Stimulated activated CD4-positive, alpha-beta T cell treated with anti-CD3 and anti-CD28 coated beads, Interleukin-4, amount 100 ng/mL, for 48 hours (primary cell): ENCODE data around the gene MRPL36.

Experiments
- DNase-seq, 2 donors: peaks; one replicate each; pipeline ENCODE4 v3.0.0-alpha.2; 2020; ENCODE audit warnings: low read depth in 2 of 2

Gene MRPL36

GRCh38 chr5:1764606-1764960 lies 35.1 kb downstream of the MRPL36 start:
- DNase-seq, result no peak

GRCh38 chr5:1763960-1764605 lies 35.6 kb downstream of the MRPL36 start:
- no peak for DNase-seq

DNA sequence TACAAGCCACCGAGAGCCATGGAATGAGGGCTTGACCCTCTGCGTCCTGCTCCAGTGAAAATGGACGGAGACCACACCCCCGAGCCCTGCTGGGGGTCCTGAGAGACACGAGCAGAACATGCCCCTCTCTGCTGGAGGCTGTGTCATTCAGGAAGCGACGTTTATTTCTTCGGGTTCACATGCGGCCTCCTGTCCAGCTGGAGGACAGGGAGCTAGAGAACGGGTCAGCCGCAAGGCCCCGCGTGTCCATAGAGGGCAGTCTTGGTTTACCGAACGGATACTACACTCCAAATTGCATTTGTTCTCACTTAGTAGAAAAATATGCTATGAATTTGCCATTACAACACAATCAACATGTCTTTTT lies 36.1 kb downstream of the MRPL36 start:
- DNase-seq, result peak; percentile 11 to 13

DNA sequence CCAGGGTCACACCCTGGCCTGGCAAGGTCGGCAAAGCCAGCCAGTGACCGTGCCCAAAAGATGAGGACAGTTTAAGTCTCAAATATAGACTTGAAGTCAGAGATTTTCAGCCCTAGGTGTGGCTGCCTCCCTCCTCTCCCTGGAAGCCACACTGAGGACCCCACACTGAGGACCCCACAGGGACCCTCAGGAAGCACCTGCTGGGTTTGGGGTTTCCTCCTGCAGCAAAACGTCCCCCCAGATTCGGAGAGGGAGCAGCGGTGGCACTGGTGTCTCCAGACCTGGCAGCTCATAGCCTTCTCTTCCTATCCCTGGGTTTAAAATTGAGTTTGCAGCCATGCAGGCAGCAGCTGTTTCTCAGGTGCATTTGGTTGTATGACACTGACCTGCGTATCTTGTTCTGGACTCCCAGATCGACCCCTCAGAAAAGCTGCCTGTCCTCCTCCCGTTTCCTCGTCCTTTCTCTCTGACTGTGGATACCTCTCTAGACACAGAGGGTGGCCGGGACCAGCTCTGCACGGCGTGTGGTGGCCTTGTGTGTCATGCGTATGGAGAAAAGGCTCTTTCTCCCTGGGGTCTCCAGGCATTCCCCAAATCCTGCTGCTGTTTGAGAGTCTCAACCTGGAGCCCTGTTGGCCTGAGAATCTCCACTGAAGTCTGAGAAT lies 36.6 kb downstream of the MRPL36 start:
- no peak for DNase-seq

DNA sequence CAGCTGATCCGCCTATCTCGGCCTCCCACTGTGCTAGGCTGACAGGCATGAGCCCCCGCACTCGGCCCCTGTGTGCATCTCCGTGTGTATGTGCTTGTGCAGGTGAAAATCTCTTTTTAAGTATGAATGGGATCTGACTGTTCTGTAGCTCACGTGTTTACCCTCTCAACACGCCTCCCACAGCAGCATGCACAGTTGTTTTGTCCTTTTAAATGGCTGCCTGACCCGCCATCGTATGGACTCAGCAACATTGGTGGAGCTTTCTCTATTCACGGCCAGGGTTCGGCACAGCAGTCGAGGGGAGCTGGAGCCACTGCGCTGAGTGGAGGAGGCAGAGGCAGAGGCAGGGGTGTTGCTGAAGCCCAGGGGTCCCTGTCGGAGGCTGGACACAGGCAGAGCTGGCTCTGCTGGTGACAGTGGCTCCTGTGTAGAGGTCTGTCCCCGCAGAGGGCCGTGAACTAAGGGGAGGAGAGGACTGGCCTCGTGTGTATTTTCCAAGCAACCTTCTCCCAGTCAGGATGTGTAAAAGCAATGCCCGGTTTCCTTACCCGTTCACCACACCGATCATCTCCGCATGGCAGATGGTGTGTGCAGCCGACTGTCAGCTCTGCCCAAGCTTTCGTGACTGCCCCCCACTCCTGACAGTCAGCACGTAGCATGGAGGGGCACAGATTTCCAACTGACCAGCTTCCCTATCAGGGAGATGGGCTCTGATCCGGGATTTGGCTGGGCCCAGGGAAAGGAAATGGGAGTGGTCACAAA lies 37.3 kb downstream of the MRPL36 start:
- no peak for DNase-seq

DNA sequence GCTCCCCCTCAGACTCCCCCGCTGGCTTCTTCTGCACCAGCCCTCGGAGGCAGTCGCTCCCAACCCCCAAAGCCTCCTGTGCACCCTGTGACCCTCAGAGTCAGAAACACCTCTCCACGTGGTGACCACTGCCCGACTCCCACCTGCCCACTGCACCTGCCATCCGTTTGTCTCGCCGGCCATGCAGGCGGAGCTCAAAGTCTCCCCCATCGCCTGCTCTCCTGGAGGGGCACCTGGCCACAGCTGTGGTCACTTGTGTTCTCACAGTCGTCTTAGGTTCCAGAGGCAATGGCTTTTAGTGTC lies 38.2 kb downstream of the MRPL36 start:
- no peak for DNase-seq

DNA sequence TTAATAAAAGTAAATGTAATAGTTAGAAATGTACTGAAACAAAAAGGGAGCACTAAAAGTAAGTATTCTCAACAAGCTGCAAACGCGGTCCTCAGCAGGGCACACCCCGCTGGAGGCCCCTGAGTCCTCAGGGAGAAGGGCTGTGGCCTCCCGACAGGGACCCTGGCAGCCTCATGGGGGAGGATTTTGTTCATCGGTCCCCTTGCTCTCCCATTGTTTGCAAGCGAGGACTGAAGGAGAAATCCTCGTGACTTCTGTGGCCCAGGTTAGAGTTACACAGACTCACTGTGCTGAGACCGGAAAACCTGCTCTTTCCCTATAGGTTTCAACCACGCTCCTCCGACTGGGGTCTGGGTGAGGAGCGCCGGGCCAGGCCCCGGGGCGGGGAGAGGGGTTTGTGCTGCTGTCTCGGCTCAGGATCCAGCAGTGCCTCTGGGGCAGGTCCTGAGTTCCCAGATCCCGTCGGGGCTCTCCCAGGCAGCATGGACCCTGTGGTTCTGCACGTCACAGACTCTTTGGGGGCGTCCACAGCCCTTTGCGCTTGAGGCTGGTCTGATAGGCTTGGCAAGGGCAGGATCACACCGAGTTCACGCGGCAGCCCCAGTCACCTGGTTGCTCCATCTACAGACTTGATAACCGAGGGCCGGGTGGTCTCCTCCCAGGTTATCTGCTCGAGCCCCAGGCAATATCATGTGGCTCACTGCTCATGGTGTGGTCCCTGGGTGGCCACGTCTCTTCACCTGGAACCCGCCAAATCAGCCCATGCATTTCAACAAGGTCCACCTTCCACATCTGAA lies 38.8 kb downstream of the MRPL36 start:
- DNase-seq, result no peak

- no peak for DNase-seq
Observed at GRCh38 chr5:1760231-1760630, 39.4 kb downstream of the MRPL36 start.

- DNase-seq, result no peak
Observed at GRCh38 chr5:1759378-1759970, 40.2 kb downstream of the MRPL36 start.

GRCh38 chr5:1758574-1758973 lies 41.1 kb downstream of the MRPL36 start:
- DNase-seq, result no peak

- DNase-seq, result no peak
Observed at GRCh38 chr5:1757511-1757910, 42.1 kb downstream of the MRPL36 start.

DNA sequence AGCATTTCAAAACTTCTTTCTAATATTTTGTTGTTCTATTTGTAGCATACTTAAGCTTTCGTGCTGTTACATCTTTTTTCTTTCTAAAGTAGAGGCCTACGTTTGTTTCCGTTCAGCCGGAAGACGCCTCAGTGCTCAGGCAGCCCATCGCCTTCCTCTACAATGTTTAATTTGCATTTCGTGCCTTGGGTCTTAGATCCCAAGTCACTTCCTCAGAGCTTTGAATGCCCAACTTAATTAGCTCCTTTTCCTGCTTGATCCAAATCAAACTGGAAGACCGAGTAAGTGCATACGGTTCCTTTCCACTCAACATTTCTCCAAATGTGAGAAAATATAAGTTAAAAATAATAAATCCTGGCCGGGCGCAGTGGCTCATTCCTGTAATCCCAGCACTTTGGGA lies 43.2 kb downstream of the MRPL36 start:
- no peak for DNase-seq

GRCh38 chr5:1755321-1755949 lies 44.2 kb downstream of the MRPL36 start:
- DNase-seq, result no peak

DNA sequence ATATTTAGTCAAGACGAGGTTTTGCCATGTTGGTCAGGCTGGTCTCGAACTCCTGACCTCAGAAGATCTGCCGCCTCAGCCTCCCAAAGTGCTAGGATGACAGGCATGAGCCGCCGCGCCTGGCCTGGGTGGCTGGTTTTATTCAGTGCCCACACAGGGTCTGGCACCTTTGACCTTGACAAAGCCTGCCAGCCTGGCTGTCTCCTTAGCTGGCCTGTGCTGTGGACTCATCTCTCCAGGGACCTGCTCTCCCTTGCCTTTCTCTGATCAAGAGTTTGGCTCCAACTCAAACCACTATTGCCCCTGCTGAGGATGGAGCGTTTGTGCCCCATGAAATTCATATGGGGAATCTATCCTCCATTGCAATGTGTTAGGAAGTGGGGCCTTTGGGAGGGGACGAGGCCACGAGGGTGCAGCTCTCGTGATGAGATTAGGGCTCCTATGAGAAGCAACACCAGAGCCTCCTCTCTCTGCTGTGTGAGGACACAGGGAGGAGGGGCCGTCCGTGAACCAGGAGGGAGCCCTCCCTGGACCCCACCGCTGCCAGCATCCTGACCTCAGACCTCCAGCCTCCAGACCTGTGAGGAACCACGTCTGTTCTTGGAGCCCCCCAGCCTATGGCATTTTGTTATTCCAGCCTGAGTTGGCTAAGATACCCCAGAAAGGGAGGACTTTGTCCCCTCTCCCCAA lies 45.0 kb downstream of the MRPL36 start:
- no peak for DNase-seq

DNA sequence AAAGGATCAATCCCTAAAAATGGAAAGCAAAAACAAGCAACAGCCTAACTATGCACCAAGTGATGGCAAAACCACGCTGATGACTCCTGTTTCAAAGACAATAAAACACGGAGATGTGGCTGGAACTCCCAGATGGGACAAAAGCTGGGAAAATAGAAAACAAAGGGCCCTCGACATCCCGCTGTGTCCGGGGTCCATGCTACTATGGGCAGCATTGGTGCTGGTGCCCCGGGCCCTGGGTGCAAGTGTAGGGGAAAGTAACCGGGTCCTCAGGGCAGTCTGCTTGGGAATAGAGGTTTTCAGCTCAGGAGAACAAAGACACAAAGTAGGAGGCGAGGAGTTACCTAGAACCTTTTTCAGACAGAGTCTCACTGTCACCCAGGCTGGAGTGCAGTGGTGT lies 46.1 kb downstream of the MRPL36 start:
- no peak for DNase-seq

DNA sequence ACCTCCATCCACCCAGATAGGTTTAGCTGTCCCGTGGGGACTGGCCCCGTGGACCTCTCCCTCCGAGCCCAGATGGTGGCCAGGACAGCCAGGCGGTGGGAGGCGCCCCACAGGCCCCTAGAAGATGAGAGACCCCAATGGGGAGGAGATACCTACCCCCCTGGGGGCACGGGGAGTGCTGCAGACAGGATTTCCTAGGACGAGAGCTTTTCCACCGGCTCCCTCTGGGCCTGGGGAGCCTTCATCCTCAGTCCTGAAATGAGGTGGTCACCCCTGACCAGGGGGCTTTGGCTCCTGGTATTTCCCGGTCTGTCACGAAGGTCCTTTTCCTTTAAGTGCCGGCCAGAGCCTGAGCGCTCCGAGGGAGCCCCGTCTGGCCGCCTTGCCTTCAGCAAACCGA lies 46.8 kb downstream of the MRPL36 start:
- no peak for DNase-seq

GRCh38 chr5:1751864-1752822 lies 47.5 kb downstream of the MRPL36 start:
- DNase-seq, result no peak

DNA sequence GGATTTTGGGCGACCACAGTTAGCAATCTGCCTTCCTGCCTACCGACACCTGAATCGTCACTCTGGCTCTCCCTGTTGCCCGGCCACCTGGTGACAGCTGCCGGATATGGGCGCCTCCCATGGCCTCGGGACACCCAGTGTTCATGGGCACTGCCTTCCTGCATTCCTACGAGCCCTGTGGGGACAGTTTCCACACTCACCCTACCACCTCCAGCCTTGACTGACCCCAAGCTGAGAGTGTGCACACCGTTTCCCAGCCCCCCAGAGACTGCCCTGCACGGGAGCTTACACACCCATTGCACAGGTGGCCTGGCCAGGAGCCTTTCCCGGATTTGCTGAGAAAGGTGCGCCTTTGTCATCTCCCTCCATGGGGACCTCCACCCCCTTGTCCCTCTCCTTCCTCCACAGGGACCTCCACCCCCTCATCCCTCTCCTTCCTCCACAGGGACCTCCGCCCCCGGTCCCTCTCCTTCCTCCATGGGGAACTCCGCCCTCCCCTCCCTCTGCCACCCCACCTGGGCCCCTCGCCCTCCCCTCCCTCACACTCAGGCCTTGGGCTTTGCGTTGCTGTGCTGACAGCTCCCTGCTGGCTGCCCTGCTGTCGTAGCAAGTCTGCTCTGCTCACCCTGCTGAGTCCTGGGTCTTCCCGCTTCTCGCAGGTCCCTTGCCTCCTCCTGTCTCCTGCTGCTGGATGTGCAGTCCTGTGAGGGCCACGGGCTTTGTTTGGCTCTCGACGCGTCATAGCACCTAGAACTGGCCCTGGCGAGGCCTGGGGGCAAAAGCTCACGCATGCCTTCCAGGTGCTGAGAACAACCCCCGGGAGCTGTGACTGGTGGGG lies 48.4 kb downstream of the MRPL36 start:
- DNase-seq, result no peak

DNA sequence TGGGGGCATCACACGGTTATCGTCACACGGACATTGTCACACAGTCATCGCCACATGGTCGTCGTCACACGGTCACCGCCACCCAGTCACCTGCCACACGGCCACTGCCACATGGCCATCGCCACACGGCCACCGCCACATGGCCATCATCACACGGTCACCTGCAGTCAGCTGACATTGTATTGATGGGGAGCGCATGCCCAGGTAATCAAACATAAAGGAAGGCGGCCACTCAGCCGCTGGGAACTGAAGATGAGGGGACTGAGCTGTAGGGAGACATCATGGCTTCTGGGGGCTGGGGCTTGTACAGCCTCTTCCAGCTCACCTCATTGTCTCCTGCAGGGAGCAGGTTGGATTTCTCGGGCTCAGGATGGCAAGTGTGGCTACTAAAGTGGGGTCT lies 49.2 kb downstream of the MRPL36 start:
- no peak for DNase-seq
